Esophagus squamous epithelium (tissue), 4 donors: ENCODE measurements around the gene TPRKB.

Source experiments
- POLR2A ChIP-seq, 4 donors: fragments of 450-650 bp; IDR thresholded peaks; one replicate each; pipeline ENCODE4 v1.6.1; 2017; ENCODE audit warnings: antibody characterized with exemption in 4 of 4, mild to moderate bottlenecking in 4 of 4, moderate library complexity in 3 of 4
- TF ChIP-seq, protein P1 (sequence below), 6 experiments: fragments of 450-650 bp in 4 of 6; fragments of 200-600 bp in 2 of 6; sonication (generic) in 2 of 6; IDR thresholded peaks; one replicate each; pipeline ENCODE4 v1.5.1; 2016 to 2019; ENCODE audit warnings: antibody characterized with exemption in 6 of 6, mild to moderate bottlenecking in 4 of 6, moderate library complexity in 4 of 6

GRCh38 chr2:73776381-73776780 is 39.2 kb upstream of the TPRKB start:
- TF ChIP-seq POLR2A (IDR thresholded peaks at IDR 0.05), result no peak
- TF ChIP-seq, protein P1, sequence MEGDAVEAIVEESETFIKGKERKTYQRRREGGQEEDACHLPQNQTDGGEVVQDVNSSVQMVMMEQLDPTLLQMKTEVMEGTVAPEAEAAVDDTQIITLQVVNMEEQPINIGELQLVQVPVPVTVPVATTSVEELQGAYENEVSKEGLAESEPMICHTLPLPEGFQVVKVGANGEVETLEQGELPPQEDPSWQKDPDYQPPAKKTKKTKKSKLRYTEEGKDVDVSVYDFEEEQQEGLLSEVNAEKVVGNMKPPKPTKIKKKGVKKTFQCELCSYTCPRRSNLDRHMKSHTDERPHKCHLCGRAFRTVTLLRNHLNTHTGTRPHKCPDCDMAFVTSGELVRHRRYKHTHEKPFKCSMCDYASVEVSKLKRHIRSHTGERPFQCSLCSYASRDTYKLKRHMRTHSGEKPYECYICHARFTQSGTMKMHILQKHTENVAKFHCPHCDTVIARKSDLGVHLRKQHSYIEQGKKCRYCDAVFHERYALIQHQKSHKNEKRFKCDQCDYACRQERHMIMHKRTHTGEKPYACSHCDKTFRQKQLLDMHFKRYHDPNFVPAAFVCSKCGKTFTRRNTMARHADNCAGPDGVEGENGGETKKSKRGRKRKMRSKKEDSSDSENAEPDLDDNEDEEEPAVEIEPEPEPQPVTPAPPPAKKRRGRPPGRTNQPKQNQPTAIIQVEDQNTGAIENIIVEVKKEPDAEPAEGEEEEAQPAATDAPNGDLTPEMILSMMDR (IDR thresholded peaks at IDR 0.05), result no peak
